ENCODE measurements around the gene INF2.
A peak's percentile ranks its signal among the peaks of the same experiment; 100 is the strongest.

INF2 gene

GRCh38 chr14:104768437-104769323, 79.3 kb downstream of the INF2 start:
- peak; percentile 90 for TF ChIP-seq CTCF (IDR thresholded peaks at IDR 0.05; ENCODE audit: low read depth, low read length)
- DNase-seq (ENCODE audit: extremely low read depth, low read depth), result peak; percentile 38

GRCh38 chr14:104769324-104770071, 80.1 kb downstream of the INF2 start:
- TF ChIP-seq CTCF (IDR thresholded peaks at IDR 0.05; ENCODE audit: low read depth, low read length), result no peak

GRCh38 chr14:104770072-104770579, 80.7 kb downstream of the INF2 start:
- no peak for DNase-seq (ENCODE audit: extremely low read depth, low read depth)
- no peak for TF ChIP-seq CTCF (IDR thresholded peaks at IDR 0.05; ENCODE audit: low read depth, low read length)

More at GRCh38 chr14:104769324-104770071, 80.1 kb downstream of the INF2 start:
- DNase-seq (ENCODE audit: extremely low read depth, low read depth), result no peak

- no peak for DNase-seq (ENCODE audit: extremely low read depth, low read depth)
These were observed 81.4 kb downstream of the INF2 start for GRCh38 chr14:104770851-104771272.

GRCh38 chr14:104771374-104771773, 82.0 kb downstream of the INF2 start:
- DNase-seq (ENCODE audit: extremely low read depth, low read depth), result no peak
- no peak for TF ChIP-seq CTCF (IDR thresholded peaks at IDR 0.05; ENCODE audit: low read depth, low read length)

More at GRCh38 chr14:104770851-104771272, 81.4 kb downstream of the INF2 start:
- TF ChIP-seq CTCF (IDR thresholded peaks at IDR 0.05; ENCODE audit: low read depth, low read length), result peak; percentile 51
